Gastrocnemius medialis (tissue), 4 donors: ENCODE measurements around the gene KRT8. TPM values are rescaled to one million over a fixed set of nuclear protein-coding genes. Genes with fewer than 3 reads are reported as not detected.

ENCODE experiments used
- ATAC-seq, 2 donors: fragments of 150-250 bp; one replicate each; pipeline ENCODE4 v1.9.1; 2016
- DNase-seq, 2 donors: peaks; one replicate each; pipeline ENCODE4 v3.0.0-alpha.2; 2019
- H3K27ac ChIP-seq, 4 donors: fragments of 200-600 bp; sonication (generic); 1 replicate in 1 of 4; 2 replicates in 3 of 4; pipeline ENCODE4 v1.5.1; 2016 to 2018; ENCODE audit warnings: mild to moderate bottlenecking in 2 of 4, moderate library complexity in 1 of 4
- H3K27me3 ChIP-seq, 3 donors: fragments of 200-600 bp; sonication (generic) in 2 of 3; 1 replicate in 1 of 3; 2 replicates in 2 of 3; pipeline versions ENCODE4 v1.5.1 to v1.6.0; 2016 to 2019; ENCODE audit warnings: mild to moderate bottlenecking in 1 of 3, moderate library complexity in 1 of 3
- H3K36me3 ChIP-seq, 2 donors: fragments of 200-600 bp; sonication (generic) in 1 of 2; one replicate each; pipeline ENCODE4 v1.5.1; 2017 to 2018
- H3K4me1 ChIP-seq, 2 donors: fragments of 200-600 bp; sonication (generic) in 1 of 2; one replicate each; pipeline ENCODE4 v1.5.1; 2016 to 2017; ENCODE audit warnings: mild to moderate bottlenecking in 2 of 2
- H3K4me3 ChIP-seq, 4 donors: fragments of 200-600 bp; sonication (generic) in 3 of 4; 1 replicate in 1 of 4; 2 replicates in 3 of 4; pipeline ENCODE4 v1.5.1; 2016 to 2019; ENCODE audit warnings: mild to moderate bottlenecking in 2 of 4
- H3K9me3 ChIP-seq, 3 donors: fragments of 200-600 bp; sonication (generic) in 2 of 3; 1 replicate in 1 of 3; 2 replicates in 2 of 3; pipeline ENCODE4 v1.5.1; 2016 to 2019
- POLR2A ChIP-seq, 2 donors: fragments of 450-650 bp; IDR thresholded peaks; one replicate each; pipeline ENCODE4 v1.6.1; 2017; ENCODE audit warnings: antibody characterized with exemption in 2 of 2, mild to moderate bottlenecking in 2 of 2, moderate library complexity in 2 of 2
- in situ Hi-C, 4 donors: fragments of 200-750 bp; cut with MboI; loops; one replicate each; pipeline versions ENCODE4 v1.15.0 to v1.8.0; 2017; ENCODE audit warnings: low sequenced_read_pairs in 4 of 4
- intact Hi-C: fragments of 100-400 bp; cut with DNase I; formaldehyde crosslinking; loops from one replicate; pipeline ENCODE4 v1.15.1; 2023; ENCODE audit warnings: low total_unique reads
- total RNA-seq, 4 donors: library from RNA; depleted of rRNA; stranded (reverse); fragments of >200 nt; gene quantifications; one replicate each; pipeline versions ENCODE4 v1.1.0 to v1.2.3, GENCODE V29; 2016
- TF ChIP-seq, protein P1 (sequence below), 5 experiments: fragments of 450-650 bp in 3 of 5; fragments of 200-600 bp in 2 of 5; sonication (generic) in 2 of 5; IDR thresholded peaks in 4 of 5; conservative IDR thresholded peaks in 1 of 5; 1 replicate in 4 of 5; 2 replicates in 1 of 5; pipeline ENCODE4 v1.5.1; 2016 to 2019; ENCODE audit warnings: antibody characterized with exemption in 5 of 5, mild to moderate bottlenecking in 3 of 5, moderate library complexity in 3 of 5

Gene KRT8
- total RNA-seq, 4 donors from 2014 or later, result 1.4 to 7.0 (median 3.1) TPM; not detected in 1

DNA sequence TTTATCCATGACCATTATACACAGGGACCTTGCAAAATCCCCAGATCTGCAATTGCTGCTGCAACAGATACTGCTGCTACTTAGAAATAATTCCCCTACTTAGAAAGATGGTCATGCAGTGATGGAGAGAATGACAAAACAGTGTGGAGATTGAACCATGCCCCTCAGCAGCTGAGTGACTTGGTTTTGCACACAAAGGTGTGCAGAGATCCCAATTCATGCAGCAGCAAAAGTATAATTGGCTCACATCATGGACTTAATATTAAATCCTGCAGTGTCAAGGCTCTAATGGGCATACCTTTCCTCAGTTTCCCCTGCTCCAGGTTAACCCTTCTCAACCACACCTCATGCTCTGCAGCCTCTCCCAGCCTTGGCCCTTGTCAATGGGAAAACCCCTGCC is 53.1 kb downstream of the KRT8 start:
- intact Hi-C loops, result no loop called here
- Histone ChIP-seq H3K36me3 (no peaks in the 10 kb centered on the region), H3K27ac (no peak overlapping the region), H3K4me3 (no peak overlapping the region), H3K9me3 (no peaks in the 10 kb centered on the region), H3K27me3 (peaks cover 0 to 3% (median 3%) of the 10 kb centered on the region in 3 donors), H3K4me1 (no peaks in the 10 kb centered on the region)
- DNase-seq, result no peak
- in situ Hi-C loops, result no loop called here
- TF ChIP-seq POLR2A (IDR thresholded peaks at IDR 0.05), result no peak
- TF ChIP-seq, protein P1, sequence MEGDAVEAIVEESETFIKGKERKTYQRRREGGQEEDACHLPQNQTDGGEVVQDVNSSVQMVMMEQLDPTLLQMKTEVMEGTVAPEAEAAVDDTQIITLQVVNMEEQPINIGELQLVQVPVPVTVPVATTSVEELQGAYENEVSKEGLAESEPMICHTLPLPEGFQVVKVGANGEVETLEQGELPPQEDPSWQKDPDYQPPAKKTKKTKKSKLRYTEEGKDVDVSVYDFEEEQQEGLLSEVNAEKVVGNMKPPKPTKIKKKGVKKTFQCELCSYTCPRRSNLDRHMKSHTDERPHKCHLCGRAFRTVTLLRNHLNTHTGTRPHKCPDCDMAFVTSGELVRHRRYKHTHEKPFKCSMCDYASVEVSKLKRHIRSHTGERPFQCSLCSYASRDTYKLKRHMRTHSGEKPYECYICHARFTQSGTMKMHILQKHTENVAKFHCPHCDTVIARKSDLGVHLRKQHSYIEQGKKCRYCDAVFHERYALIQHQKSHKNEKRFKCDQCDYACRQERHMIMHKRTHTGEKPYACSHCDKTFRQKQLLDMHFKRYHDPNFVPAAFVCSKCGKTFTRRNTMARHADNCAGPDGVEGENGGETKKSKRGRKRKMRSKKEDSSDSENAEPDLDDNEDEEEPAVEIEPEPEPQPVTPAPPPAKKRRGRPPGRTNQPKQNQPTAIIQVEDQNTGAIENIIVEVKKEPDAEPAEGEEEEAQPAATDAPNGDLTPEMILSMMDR (IDR thresholded peaks at IDR 0.05 in 4 of 5, conservative IDR thresholded peaks at IDR 0.05 in 1 of 5), result no peak
- no peak for ATAC-seq

DNA sequence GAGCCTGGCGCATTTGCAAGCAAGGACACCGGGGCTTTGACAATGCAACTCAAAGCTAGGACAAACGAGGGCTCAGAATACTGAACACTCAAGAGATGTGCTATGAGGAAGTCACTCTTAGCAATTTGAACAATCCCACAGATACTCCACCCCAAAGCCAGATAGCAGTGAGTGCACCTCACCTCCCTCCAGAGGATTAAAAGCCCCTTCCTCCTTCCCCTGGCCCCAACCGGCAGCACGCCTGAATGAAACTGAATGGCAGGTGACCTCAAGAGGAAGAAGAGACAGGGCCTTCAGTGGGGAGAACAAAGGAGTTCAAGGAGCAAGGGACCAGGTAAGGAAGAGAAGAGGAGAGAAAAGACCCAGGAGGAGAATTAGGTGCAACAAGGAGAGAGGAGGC is 54.2 kb downstream of the KRT8 start:
- in situ Hi-C loops (no loop called here), intact Hi-C loops (no loop called here)
- H3K27me3 ChIP-seq, result peaks cover 0 to 3% (median 3%) of the 10 kb centered on the region in 3 donors
- DNase-seq (no peak), ATAC-seq (no peak)
- no peak overlapping the region for H3K4me3 ChIP-seq
- TF ChIP-seq, protein P1 (IDR thresholded peaks at IDR 0.05 in 4 of 5, conservative IDR thresholded peaks at IDR 0.05 in 1 of 5), result no peak
- no peak for TF ChIP-seq POLR2A (IDR thresholded peaks at IDR 0.05)
- no peaks in the 10 kb centered on the region for H3K9me3 ChIP-seq
- H3K4me1 ChIP-seq, result no peaks in the 10 kb centered on the region
- no peak overlapping the region for H3K27ac ChIP-seq
- no peaks in the 10 kb centered on the region for H3K36me3 ChIP-seq

DNA sequence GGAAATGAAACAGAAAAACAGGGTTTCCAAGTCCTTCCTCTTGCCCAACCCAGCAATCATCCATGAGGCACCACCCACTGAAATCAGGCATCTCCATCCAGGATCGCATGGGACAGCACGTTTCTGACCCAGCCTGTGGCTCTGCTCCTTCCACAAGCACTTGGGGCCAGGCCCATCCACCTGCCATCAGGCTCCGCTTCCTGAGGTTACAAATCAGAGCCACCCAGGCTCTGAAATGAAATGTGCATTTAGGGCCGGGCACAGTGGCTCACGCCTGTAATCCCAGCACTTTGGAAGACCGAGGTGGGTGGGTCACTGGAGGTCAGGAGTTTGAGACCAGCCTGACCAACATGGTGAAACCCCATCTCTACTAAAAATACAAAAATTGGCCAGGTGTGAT is 55.4 kb downstream of the KRT8 start:
- in situ Hi-C loops, result no loop called here

DNA sequence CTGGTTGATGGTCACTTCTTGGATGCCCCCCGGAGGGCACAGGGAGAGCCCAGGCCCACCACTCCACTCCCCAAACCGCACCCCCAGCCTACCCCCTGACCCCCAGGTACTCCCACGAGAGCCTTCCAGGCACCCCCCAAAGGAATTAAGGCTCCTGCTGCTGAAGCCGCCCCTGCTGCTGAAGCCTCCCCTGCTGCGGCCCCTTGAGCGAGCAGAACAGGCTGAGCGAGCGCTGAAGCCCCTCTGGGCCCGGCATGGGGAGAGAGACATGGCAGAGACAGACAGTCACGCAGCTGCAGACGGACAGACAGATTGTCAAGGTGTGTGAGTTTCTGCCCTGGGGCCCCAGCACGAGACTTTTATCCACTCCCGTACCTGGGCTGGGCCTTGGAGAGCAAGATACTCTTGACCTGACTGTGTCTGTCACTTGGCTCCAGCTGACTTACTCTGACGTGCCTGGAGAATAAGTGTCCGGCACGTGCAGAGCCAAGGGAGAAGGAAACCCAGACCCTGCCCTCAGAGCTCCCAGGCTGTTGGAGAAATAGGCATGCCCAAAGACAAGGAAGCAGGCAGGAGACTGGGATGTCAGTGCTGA is 56.1 kb downstream of the KRT8 start, which contains the start of gene KRT78:
Gene KRT78 (minus strand): TSS at position 334 of the 595 bp plus-strand sequence. CDS start 64 bp downstream, at position 270.
- TF ChIP-seq, protein P1 (IDR thresholded peaks at IDR 0.05 in 4 of 5, conservative IDR thresholded peaks at IDR 0.05 in 1 of 5), result no peak
- no peak for TF ChIP-seq POLR2A (IDR thresholded peaks at IDR 0.05)
- ATAC-seq, result no peak

More for the DNA sequence above, 55.4 kb downstream of the KRT8 start:
- Histone ChIP-seq H3K4me3 (no peak overlapping the region), H3K4me1 (no peaks in the 10 kb centered on the region), H3K27ac (no peak overlapping the region), H3K27me3 (peaks cover 0 to 3% (median 3%) of the 10 kb centered on the region in 3 donors), H3K36me3 (no peaks in the 10 kb centered on the region), H3K9me3 (no peaks in the 10 kb centered on the region)
- TF ChIP-seq, protein P1 (IDR thresholded peaks at IDR 0.05 in 4 of 5, conservative IDR thresholded peaks at IDR 0.05 in 1 of 5), result no peak
- no peak for TF ChIP-seq POLR2A (IDR thresholded peaks at IDR 0.05)
- DNase-seq (no peak), ATAC-seq (no peak)
- intact Hi-C loops, result no loop called here

More for the DNA sequence above, 56.1 kb downstream of the KRT8 start, which contains the start of gene KRT78:
- in situ Hi-C loops, result no loop called here
- Histone ChIP-seq H3K9me3 (no peaks in the 10 kb centered on the region), H3K27ac (no peak within 1 kb of the TSS), H3K4me3 (no peak within 1 kb of the TSS), H3K36me3 (no peaks in the 10 kb centered on the region), H3K4me1 (no peaks in the 10 kb centered on the region), H3K27me3 (peaks cover 0 to 3% (median 3%) of the 10 kb centered on the region in 3 donors)
- DNase-seq, result no peak
- intact Hi-C loops, result no loop called here
